GM12801 (cell line): ENCODE results near the gene DRAM1.

Source experiments
- CTCF ChIP-seq: IDR thresholded peaks from one replicate; pipeline ENCODE4 v1.5.1; 2011; ENCODE audit warnings: control low read depth; ENCODE audit not compliant: insufficient read length; ENCODE audit errors: extremely low read depth

DRAM1 gene

GRCh38 chr12:101966496-101966895 lies 89.1 kb downstream of the DRAM1 start:
- no peak for TF ChIP-seq CTCF

GRCh38 chr12:101967506-101967905 lies 90.1 kb downstream of the DRAM1 start:
- TF ChIP-seq CTCF: no peak

GRCh38 chr12:101968770-101969169 lies 91.4 kb downstream of the DRAM1 start:
- no peak for TF ChIP-seq CTCF
